ENCODE data around the gene RELB. TPM values are rescaled to one million over a fixed set of nuclear protein-coding genes. Genes with fewer than 3 reads are reported as not detected.

Gene RELB
- total RNA-seq, 4 donors from 2014 or later = 4.8 to 11.8 (median 7.6) TPM

GRCh38 chr19:45082170-45082569, 80.9 kb downstream of the RELB start:
- peaks cover 6 to 61% (median 8%) of the 10 kb centered on the region in 3 donors for H3K36me3 ChIP-seq
- no peak overlapping the region for H3K27ac ChIP-seq
- H3K4me1 ChIP-seq = peaks cover 18 to 33% (median 20%) of the 10 kb centered on the region in 3 donors
- no peak for TF ChIP-seq CTCF (IDR thresholded peaks at IDR 0.05)
- no peak for TF ChIP-seq POLR2A (IDR thresholded peaks at IDR 0.05)
- no peaks in the 10 kb centered on the region for H3K9me3 ChIP-seq
- intact Hi-C loops (cut with DNase I) = no loop called here
- H3K27me3 ChIP-seq = no peaks in the 10 kb centered on the region
- H3K4me3 ChIP-seq = no peak overlapping the region
- no peak for DNase-seq
- WGBS, 2 donors = 89 to 95% methylated on average over 5 of the region's 5 CpGs

- H3K9me3 ChIP-seq = no peaks in the 10 kb centered on the region
- 84 to 96% methylated on average over 4 of the region's 4 CpGs for WGBS, 2 donors
- no peaks in the 10 kb centered on the region for H3K27me3 ChIP-seq
- H3K36me3 ChIP-seq = peaks cover 6 to 91% (median 17%) of the 10 kb centered on the region in 3 donors
- peaks cover 4 to 24% (median 8%) of the 10 kb centered on the region in 3 donors for H3K4me1 ChIP-seq
- TF ChIP-seq CTCF (IDR thresholded peaks at IDR 0.05) (no peak), POLR2A (IDR thresholded peaks at IDR 0.05) (no peak)
- intact Hi-C loops (cut with DNase I) = no loop called here
- DNase-seq = no peak
- no peak overlapping the region for H3K4me3 ChIP-seq
- no peak overlapping the region for H3K27ac ChIP-seq
These were observed 85.2 kb downstream of the RELB start for GRCh38 chr19:45086480-45086879.

- Histone ChIP-seq H3K36me3 (peaks cover 0 to 80% (median 9%) of the 10 kb centered on the region in 3 donors), H3K4me1 (peaks cover 4 to 33% (median 8%) of the 10 kb centered on the region in 3 donors), H3K27ac (no peak overlapping the region), H3K9me3 (no peaks in the 10 kb centered on the region), H3K4me3 (no peak overlapping the region), H3K27me3 (no peaks in the 10 kb centered on the region)
- TF ChIP-seq CTCF (IDR thresholded peaks at IDR 0.05) = no peak
- TF ChIP-seq POLR2A (IDR thresholded peaks at IDR 0.05) = no peak
- no peak for DNase-seq
- intact Hi-C loops (cut with DNase I) = no loop called here
- 57 to 75% methylated on average over 11 of the region's 11 CpGs for WGBS, 2 donors
These were observed 86.3 kb downstream of the RELB start for GRCh38 chr19:45087531-45087930.

Small RNA genes lying within 50 kb of the gene (small RNA-seq; reads per million reads assigned to genes)
- gene RNU6-611P = 0 reads per million in 4 donors

Other genes with a start within 250 kb of the RELB start
- gene CBLC, start 223.6 kb upstream of the RELB start, total RNA-seq = 10 to 100 TPM; 26.9 to 75.7 (median 49.1) TPM
- 10 to 100 TPM in 3 of 4 donors, 1 to 10 TPM in 1; 7.2 to 24.8 (median 17.6) TPM for gene BCAM, start 192.4 kb upstream of the RELB start, total RNA-seq
- 100 to 1,000 TPM in 1 of 4 donors, 10 to 100 TPM in 3; 42.9 to 103 (median 60.9) TPM for gene NECTIN2, start 155.2 kb upstream of the RELB start, total RNA-seq
- gene TOMM40, start 110.2 kb upstream of the RELB start, total RNA-seq = 100 to 1,000 TPM in 1 of 4 donors, 10 to 100 TPM in 3; 64.7 to 142 (median 79.0) TPM
- gene APOE, start 95.7 kb upstream of the RELB start, total RNA-seq = 100 to 1,000 TPM in 1 of 4 donors, 10 to 100 TPM in 1, 1 to 10 TPM in 2; 5.7 to 141 (median 20.7) TPM
- gene APOC1, start 86.9 kb upstream of the RELB start, total RNA-seq = 1 to 10 TPM; 1.4 to 7.5 (median 4.1) TPM
- gene APOC4, start 59.2 kb upstream of the RELB start, total RNA-seq = not detected
- gene APOC2, start 55.4 kb upstream of the RELB start, total RNA-seq = 1 to 10 TPM in 1 of 4 donors, not detected in 3; 1.6 TPM
- 10 to 100 TPM; 44.2 to 76.9 (median 56.3) TPM for gene CLPTM1, start 46.1 kb upstream of the RELB start, total RNA-seq
- gene CLASRP, start 37.6 kb downstream of the RELB start, total RNA-seq = 100 to 1,000 TPM in 1 of 4 donors, 10 to 100 TPM in 3; 46.4 to 122 (median 64.0) TPM
- 10 to 100 TPM in 1 of 4 donors, 1 to 10 TPM in 3; 4.0 to 17.7 (median 4.5) TPM for gene ZNF296, start 75.0 kb downstream of the RELB start, total RNA-seq
- 10 to 100 TPM; 22.3 to 28.0 (median 25.4) TPM for gene GEMIN7, start 77.8 kb downstream of the RELB start, total RNA-seq
- gene PPP1R37, start 91.7 kb downstream of the RELB start, total RNA-seq = 10 to 100 TPM; 25.1 to 35.5 (median 30.8) TPM
- gene NKPD1, start 159.5 kb downstream of the RELB start, total RNA-seq = 1 to 10 TPM; 1.1 to 4.2 (median 2.9) TPM
- 10 to 100 TPM in 3 of 4 donors, 1 to 10 TPM in 1; 5.4 to 27.8 (median 18.0) TPM for gene TRAPPC6A, start 176.8 kb downstream of the RELB start, total RNA-seq
- 10 to 100 TPM in 2 of 4 donors, 1 to 10 TPM in 2; 7.9 to 18.4 (median 10.4) TPM for gene BLOC1S3, start 177.3 kb downstream of the RELB start, total RNA-seq
- gene EXOC3L2, start 243.9 kb downstream of the RELB start, total RNA-seq = 1 to 10 TPM in 1 of 4 donors, under 1 TPM in 3; 0.29 to 1.5 (median 0.80) TPM
- 10 to 100 TPM in 3 of 4 donors, 1 to 10 TPM in 1; 6.4 to 19.6 (median 14.9) TPM for gene MARK4, start 249.8 kb downstream of the RELB start, total RNA-seq